ENCODE results near the gene RAB40C.

DNA sequence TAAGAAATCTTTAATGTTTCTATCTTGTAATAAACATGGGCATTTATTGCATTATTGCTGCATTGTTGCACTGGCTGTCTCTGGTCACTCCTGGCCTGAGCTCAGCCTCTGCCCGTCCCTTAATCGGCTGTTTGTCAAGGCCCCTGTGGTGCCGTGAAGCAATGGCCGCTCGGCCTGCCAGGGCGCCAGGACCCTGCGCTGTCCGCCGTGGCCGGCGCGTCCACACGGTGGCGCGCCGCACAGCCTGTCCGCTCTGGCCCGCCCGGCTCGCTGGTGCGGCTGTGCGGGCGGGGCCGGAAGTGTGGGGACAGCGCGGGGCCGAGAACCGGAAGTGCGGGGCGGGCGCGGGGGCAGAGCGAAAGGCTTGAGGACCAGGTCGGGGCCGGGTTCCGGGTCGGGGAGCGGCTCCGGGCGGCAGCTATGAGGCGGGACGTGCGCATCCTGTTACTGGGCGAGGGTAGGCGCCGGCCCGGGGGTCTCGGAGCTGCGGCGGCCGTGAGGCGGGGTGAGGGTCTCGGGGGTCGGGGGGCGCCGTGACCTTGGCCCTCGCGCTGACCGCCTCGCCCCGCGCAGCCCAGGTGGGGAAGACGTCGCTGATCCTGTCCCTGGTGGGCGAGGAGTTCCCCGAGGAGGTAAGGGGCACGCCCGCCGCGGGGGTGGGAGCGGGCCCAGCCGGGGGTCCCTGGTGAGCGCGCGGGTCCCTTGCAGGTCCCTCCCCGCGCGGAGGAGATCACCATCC, 78.1 kb downstream of the RAB40C start, which contains the start of gene RHOT2:
- TF ChIP-seq POLR2AphosphoS5 (IDR thresholded peaks at IDR 0.05; ENCODE audit: low read depth, low read length): peak; percentile 84
- peak; percentile 59; the same call in 1 of the 2 replicates for TF ChIP-seq SIN3A (IDR thresholded peaks at IDR 0.05; ENCODE audit: borderline replicate concordance, insufficient read depth, low read length)
